Colonic mucosa (tissue), 4 donors: ENCODE measurements around the gene HASPIN. TPM values are rescaled to one million over a fixed set of nuclear protein-coding genes. Genes with fewer than 3 reads are reported as not detected.

Experiments
- DNase-seq: peaks from one replicate; pipeline ENCODE4 v3.0.0-alpha.2; 2020
- H3K27ac ChIP-seq: fragments of 200-600 bp; one replicate; pipeline ENCODE4 v1.8.0; 2021
- H3K27me3 ChIP-seq: fragments of 200-600 bp; one replicate; pipeline ENCODE4 v1.8.0; 2021
- H3K36me3 ChIP-seq: fragments of 200-600 bp; one replicate; pipeline ENCODE4 v1.8.0; 2021
- H3K4me1 ChIP-seq: fragments of 200-600 bp; one replicate; pipeline ENCODE4 v1.8.0; 2021; ENCODE audit warnings: mild to moderate bottlenecking
- H3K4me3 ChIP-seq: fragments of 200-600 bp; one replicate; pipeline ENCODE4 v1.8.0; 2021
- H3K9ac ChIP-seq, 2 donors: one replicate each; pipeline ENCODE4 v1.7.0; 2013; ENCODE audit warnings: control low read depth in 2 of 2, low read depth in 2 of 2, low read length in 2 of 2
- H3K9me3 ChIP-seq: fragments of 200-600 bp; one replicate; pipeline ENCODE4 v1.8.0; 2021
- intact Hi-C: fragments of 100-400 bp; cut with DNase I; formaldehyde crosslinking; loops from one replicate; pipeline ENCODE4 v1.14.1; 2022
- total RNA-seq, 2 donors: library from RNA; stranded (reverse); fragmentation: NEBNext Ultra II Directional in 1 of 2; extraction: Animal tissue kit (Norgen Biotek cat#: 25700) in 1 of 2; gene quantifications; one replicate each; pipeline ENCODE4 v1.2.1, GENCODE V29; 2021
- TF ChIP-seq, protein P1 (sequence below): fragments of 200-600 bp; IDR thresholded peaks from one replicate; pipeline ENCODE4 v1.8.0; 2022; ENCODE audit warnings: antibody characterized with exemption, mild to moderate bottlenecking
- donor health status: healthy.
- donor health status: DM: no; HTN: no; CAD: no.
- donor health status: DM: no; HTN: no; CAD: no.

HASPIN gene
- total RNA-seq, 2 donors from 2014 or later, result 2.6 to 13.2 TPM

GRCh38 chr17:3773966-3774365, 50.3 kb downstream of the HASPIN start:
- Histone ChIP-seq H3K4me3 (no peak overlapping the region), H3K36me3 (no peaks in the 10 kb centered on the region), H3K9ac (no peak overlapping the region), H3K27me3 (no peaks in the 10 kb centered on the region), H3K4me1 (no peaks in the 10 kb centered on the region), H3K9me3 (no peaks in the 10 kb centered on the region), H3K27ac (no peak overlapping the region)
- intact Hi-C loops, result no loop called here
- DNase-seq, result no peak
- TF ChIP-seq, protein P1, sequence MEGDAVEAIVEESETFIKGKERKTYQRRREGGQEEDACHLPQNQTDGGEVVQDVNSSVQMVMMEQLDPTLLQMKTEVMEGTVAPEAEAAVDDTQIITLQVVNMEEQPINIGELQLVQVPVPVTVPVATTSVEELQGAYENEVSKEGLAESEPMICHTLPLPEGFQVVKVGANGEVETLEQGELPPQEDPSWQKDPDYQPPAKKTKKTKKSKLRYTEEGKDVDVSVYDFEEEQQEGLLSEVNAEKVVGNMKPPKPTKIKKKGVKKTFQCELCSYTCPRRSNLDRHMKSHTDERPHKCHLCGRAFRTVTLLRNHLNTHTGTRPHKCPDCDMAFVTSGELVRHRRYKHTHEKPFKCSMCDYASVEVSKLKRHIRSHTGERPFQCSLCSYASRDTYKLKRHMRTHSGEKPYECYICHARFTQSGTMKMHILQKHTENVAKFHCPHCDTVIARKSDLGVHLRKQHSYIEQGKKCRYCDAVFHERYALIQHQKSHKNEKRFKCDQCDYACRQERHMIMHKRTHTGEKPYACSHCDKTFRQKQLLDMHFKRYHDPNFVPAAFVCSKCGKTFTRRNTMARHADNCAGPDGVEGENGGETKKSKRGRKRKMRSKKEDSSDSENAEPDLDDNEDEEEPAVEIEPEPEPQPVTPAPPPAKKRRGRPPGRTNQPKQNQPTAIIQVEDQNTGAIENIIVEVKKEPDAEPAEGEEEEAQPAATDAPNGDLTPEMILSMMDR, result no peak

Other genes starting within 250 kb of the HASPIN start
- 1 to 10 TPM in 1 of 2 donors, under 1 TPM in 1; 0.59 to 2.0 TPM for gene ASPA, start 247.9 kb upstream of the HASPIN start, total RNA-seq
- 1 to 10 TPM; 2.3 to 7.4 TPM for gene TRPV3, start 166.1 kb upstream of the HASPIN start, total RNA-seq
- 1 to 10 TPM; 2.8 to 8.8 TPM for gene TRPV1, start 114.5 kb upstream of the HASPIN start, total RNA-seq
- 10 to 100 TPM; 21.5 to 23.5 TPM for gene SHPK, start 87.7 kb upstream of the HASPIN start, total RNA-seq
- gene CTNS, start 87.1 kb upstream of the HASPIN start, total RNA-seq, result 1 to 10 TPM; 7.9 to 8.1 TPM
- 100 to 1,000 TPM; 148 to 195 TPM for gene TAX1BP3, start 55.3 kb upstream of the HASPIN start, total RNA-seq
- gene EMC6, start 55.1 kb upstream of the HASPIN start, total RNA-seq, result 10 to 100 TPM; 38.1 to 61.2 TPM
- 1 to 10 TPM in 1 of 2 donors, under 1 TPM in 1; 0.93 to 1.5 TPM for gene P2RX5, start 27.7 kb upstream of the HASPIN start, total RNA-seq
- gene ITGAE, start 77.3 kb downstream of the HASPIN start, total RNA-seq, result 10 to 100 TPM; 14.7 to 14.9 TPM
- gene NCBP3, start 122.3 kb downstream of the HASPIN start, total RNA-seq, result 10 to 100 TPM; 31.3 to 41.2 TPM
- gene CAMKK1, start 169.2 kb downstream of the HASPIN start, total RNA-seq, result 1 to 10 TPM; 3.6 to 7.2 TPM
- gene P2RX1, start 192.6 kb downstream of the HASPIN start, total RNA-seq, result 1 to 10 TPM; 2.7 to 4.8 TPM
- 100 to 1,000 TPM; 197 to 308 TPM for gene ATP2A3, start 240.5 kb downstream of the HASPIN start, total RNA-seq